GM12878 (cell line): ENCODE results near the gene MTRF1L. TPM values are rescaled to one million over a fixed set of nuclear protein-coding genes. Genes with fewer than 3 reads are reported as not detected.

ENCODE experiments used
- ATAC-seq: fragments of 200-7000 bp; cut with Tn5 transposase; 3 replicates; pipeline ENCODE4 v1.9.1; 2020; ENCODE audit warnings: mild to moderate bottlenecking, moderate library complexity
- BruUV-seq: library from RNA; stranded (reverse); fragments of 400-500 nt; replicated peaks from 2 replicates; lab custom pipeline; 2021; lab: Mats Ljungman, UMichigan
- CTCF ChIA-PET: fragments of 300-600 bp; sonication (Branson Sonifier 250); formaldehyde crosslinking; extraction: SDS; loops from one replicate; lab custom pipeline; 2021; ENCODE audit warnings: inconsistent platforms; lab: Yijun Ruan, JAX
- POLR2A ChIA-PET: fragments of 350-600 bp; formaldehyde crosslinking; extraction: SDS; loops from one replicate; lab custom pipeline; 2021; ENCODE audit warnings: inconsistent platforms; lab: Charles Lee
- RAD21 ChIA-PET: fragments of 300-600 bp; sonication (Branson Sonifier 250); formaldehyde crosslinking; loops from one replicate; lab custom pipeline; 2023; ENCODE audit warnings: antibody characterized with exemption; ENCODE audit not compliant: unreplicated experiment; lab: Charles Lee
- SMC1A ChIA-PET: fragments of 300-600 bp; sonication (Branson Sonifier 250); formaldehyde crosslinking; loops from one replicate; lab custom pipeline; 2023; ENCODE audit not compliant: unreplicated experiment, uncharacterized antibody; lab: Charles Lee
- DNase-seq: peaks from one replicate; pipeline ENCODE4 v3.0.0-alpha.2; 2011; ENCODE audit warnings: low read depth, low spot score
- FAIRE-seq: peaks from 3 replicates; lab custom pipeline; 2011; peaks lifted over from hg19 to GRCh38; lab: Jason Lieb, UNC
- H2AFZ ChIP-seq: 2 replicates; pipeline ENCODE4 v1.6.0; 2011; ENCODE audit warnings: low read depth, low read length, control low read depth; ENCODE audit not compliant: control insufficient read depth
- H3K27ac ChIP-seq: 2 replicates; pipeline ENCODE4 v1.5.1; 2011; ENCODE audit warnings: control low read depth; ENCODE audit not compliant: control insufficient read depth, insufficient read depth
- H3K27me3 ChIP-seq, 2 experiments: replicated peaks in 1 of 2; 2 replicates each; pipeline versions ENCODE4 v1.6.0 to v1.6.1; 2011; ENCODE audit warnings: low read length in 1 of 2; ENCODE audit not compliant: control insufficient read depth in 2 of 2, insufficient read depth in 2 of 2
- H3K36me3 ChIP-seq, 2 experiments: 2 replicates each; pipeline ENCODE4 v1.5.1; 2011; ENCODE audit warnings: low read length in 1 of 2; ENCODE audit not compliant: control insufficient read depth in 2 of 2, insufficient read depth in 2 of 2
- H3K4me1 ChIP-seq: 2 replicates; pipeline ENCODE4 v1.6.1; 2011; ENCODE audit warnings: mild to moderate bottlenecking, low read length, moderate library complexity, mixed read lengths; ENCODE audit not compliant: control insufficient read depth, insufficient read depth
- H3K4me2 ChIP-seq: 2 replicates; pipeline ENCODE4 v1.6.0; 2011; ENCODE audit warnings: control low read depth; ENCODE audit not compliant: control insufficient read depth, insufficient read depth
- H3K4me3 ChIP-seq: fragments of 200-600 bp; sonication (generic); 2 replicates; pipeline ENCODE4 v1.5.1; 2016
- H3K79me2 ChIP-seq: 2 replicates; pipeline ENCODE4 v1.6.0; 2011; ENCODE audit warnings: low read length; ENCODE audit not compliant: control insufficient read depth, insufficient read depth
- H3K9ac ChIP-seq: 2 replicates; pipeline ENCODE4 v1.8.0; 2011; ENCODE audit warnings: low read length, control low read depth, mixed read lengths; ENCODE audit not compliant: control insufficient read depth, insufficient read depth
- H3K9me3 ChIP-seq: replicated peaks from 3 replicates; pipeline ENCODE4 v1.5.1; 2011; ENCODE audit warnings: mild to moderate bottlenecking, low read length; ENCODE audit not compliant: control insufficient read depth, insufficient read depth
- H4K20me1 ChIP-seq: 2 replicates; pipeline ENCODE4 v1.6.0; 2011; ENCODE audit not compliant: control insufficient read depth, insufficient read depth
- CEBPB ChIP-seq, 2 experiments: fragments of 150-350 bp in 1 of 2; IDR thresholded peaks; 2 replicates each; pipeline ENCODE4 v1.6.1; 2012 to 2014; ENCODE audit warnings: low read depth in 2 of 2, low read length in 2 of 2, borderline replicate concordance in 1 of 2, inconsistent platforms in 1 of 2
- EGR1 ChIP-seq, 2 experiments: IDR thresholded peaks; 1 replicate in 1 of 2; 2 replicates in 1 of 2; pipeline ENCODE4 v1.6.1; 2011 to 2012; ENCODE audit warnings: low read depth in 2 of 2, low read length in 2 of 2, borderline replicate concordance in 1 of 2, mild to moderate bottlenecking in 1 of 2, moderate library complexity in 1 of 2
- JUNB ChIP-seq: IDR thresholded peaks from 2 replicates; pipeline ENCODE4 v1.6.1; 2016; ENCODE audit warnings: antibody characterized with exemption, mild to moderate bottlenecking
- JUND ChIP-seq: IDR thresholded peaks from 2 replicates; pipeline ENCODE4 v1.6.1; 2012; ENCODE audit warnings: low read depth, mild to moderate bottlenecking, low read length, improper control_type of control experiment, moderate library complexity
- LARP7 ChIP-seq: fragments of 450-650 bp; IDR thresholded peaks from 2 replicates; pipeline ENCODE4 v1.6.1; 2017; ENCODE audit warnings: mild to moderate bottlenecking
- NFYB ChIP-seq: IDR thresholded peaks from 2 replicates; pipeline ENCODE4 v1.6.1; 2011; ENCODE audit warnings: low read depth, mild to moderate bottlenecking, low read length, improper control_type of control experiment, moderate library complexity; ENCODE audit not compliant: insufficient read depth
- POLR2AphosphoS2 ChIP-seq: IDR thresholded peaks from 2 replicates; pipeline ENCODE4 v1.6.1; 2011; ENCODE audit warnings: low read depth, mild to moderate bottlenecking, low read length, improper control_type of control experiment, moderate library complexity
- STAT3 ChIP-seq: IDR thresholded peaks from 2 replicates; pipeline ENCODE4 v1.6.1; 2011; ENCODE audit warnings: low read depth, low read length, improper control_type of control experiment
- TCF7 ChIP-seq: IDR thresholded peaks from 2 replicates; pipeline ENCODE4 v1.6.1; 2014; ENCODE audit warnings: antibody characterized with exemption, borderline replicate concordance
- WRNIP1 ChIP-seq: IDR thresholded peaks from 2 replicates; pipeline ENCODE4 v1.6.1; 2011; ENCODE audit warnings: low read depth, low read length, improper control_type of control experiment, borderline replicate concordance
- ZNF217 ChIP-seq: fragments of 450-650 bp; IDR thresholded peaks from 2 replicates; pipeline ENCODE4 v1.6.1; 2017; ENCODE audit warnings: antibody characterized with exemption, mild to moderate bottlenecking
- ZNF622 ChIP-seq: fragments of 450-650 bp; IDR thresholded peaks from 2 replicates; pipeline ENCODE4 v1.6.1; 2017; ENCODE audit warnings: mild to moderate bottlenecking, inconsistent platforms
- WGBS: methylation state at CpG from one replicate; pipeline ENCODE4 v1.1.6; 2016; ENCODE audit warnings: low lambda C conversion rate; ENCODE audit not compliant: insufficient replicate concordance, insufficient coverage; ENCODE audit errors: missing lambda C conversion rate; 5-methylcytosine and 5-hydroxymethylcytosine counted together
- in situ Hi-C: fragments of 300-500 bp; cut with MboI; formaldehyde crosslinking; loops from 9 replicates; pipeline ENCODE4 v1.14.3; 2018; ENCODE audit warnings: mixed read lengths
- intact Hi-C: fragments of 100-400 bp; cut with micrococcal nuclease; formaldehyde crosslinking; loops from one replicate; pipeline ENCODE4 v1.14.2; 2022; ENCODE audit not compliant: unreplicated experiment
- polyA plus RNA-seq, 11 experiments: library from polyadenylated mRNA; depleted of rRNA in 4 of 11; unstranded in 6 of 11; stranded (reverse) in 5 of 11; fragments of >200 nt; fragmentation: Nextera tagmentation in 4 of 11; fragmentation: Illumina TruSeq in 1 of 11; extraction: Ambion mirVana in 4 of 11; extraction: Trizol in 1 of 11; gene quantifications; 1 replicate in 1 of 11; 2 replicates in 10 of 11; pipeline versions ENCODE4 v1.2.1 to v1.2.3, GENCODE V29; 2011 to 2016; ENCODE audit warnings: inconsistent platforms in 2 of 11, missing spikeins in 2 of 11, low read depth in 1 of 11
- total RNA-seq, 4 experiments: library from RNA; depleted of rRNA in 3 of 4; stranded (reverse); fragments of >200 nt in 3 of 4; fragmentation: Illumina TruSeq in 1 of 4; extraction: Trizol in 1 of 4; gene quantifications; 2 replicates each; pipeline versions ENCODE4 v1.2.1 to v1.2.3, GENCODE V29; 2013 to 2021
- TF ChIP-seq, protein P1 (sequence below): IDR thresholded peaks from 2 replicates; pipeline ENCODE4 v1.6.1; 2012; ENCODE audit warnings: low read depth, low read length, improper control_type of control experiment
- TF ChIP-seq, protein P2 (sequence below): fragments of 450-650 bp; IDR thresholded peaks from 2 replicates; pipeline ENCODE4 v1.6.1; 2016; ENCODE audit warnings: mild to moderate bottlenecking
- TF ChIP-seq, protein P3 (sequence below): IDR thresholded peaks from 2 replicates; pipeline ENCODE4 v1.6.1; 2011; ENCODE audit warnings: low read depth, low read length, improper control_type of control experiment, borderline replicate concordance
- TF ChIP-seq, protein P4 (sequence below): fragments of 450-650 bp; IDR thresholded peaks from 2 replicates; pipeline ENCODE4 v1.6.1; 2017; ENCODE audit warnings: borderline replicate concordance

Gene MTRF1L
- total and polyA plus RNA-seq, 10 of the 15 experiments (the other 5 are each of a cell fraction or from before 2014, with no cell fraction given), result 5.1 to 21.6 (median 16.1) TPM

DNA sequence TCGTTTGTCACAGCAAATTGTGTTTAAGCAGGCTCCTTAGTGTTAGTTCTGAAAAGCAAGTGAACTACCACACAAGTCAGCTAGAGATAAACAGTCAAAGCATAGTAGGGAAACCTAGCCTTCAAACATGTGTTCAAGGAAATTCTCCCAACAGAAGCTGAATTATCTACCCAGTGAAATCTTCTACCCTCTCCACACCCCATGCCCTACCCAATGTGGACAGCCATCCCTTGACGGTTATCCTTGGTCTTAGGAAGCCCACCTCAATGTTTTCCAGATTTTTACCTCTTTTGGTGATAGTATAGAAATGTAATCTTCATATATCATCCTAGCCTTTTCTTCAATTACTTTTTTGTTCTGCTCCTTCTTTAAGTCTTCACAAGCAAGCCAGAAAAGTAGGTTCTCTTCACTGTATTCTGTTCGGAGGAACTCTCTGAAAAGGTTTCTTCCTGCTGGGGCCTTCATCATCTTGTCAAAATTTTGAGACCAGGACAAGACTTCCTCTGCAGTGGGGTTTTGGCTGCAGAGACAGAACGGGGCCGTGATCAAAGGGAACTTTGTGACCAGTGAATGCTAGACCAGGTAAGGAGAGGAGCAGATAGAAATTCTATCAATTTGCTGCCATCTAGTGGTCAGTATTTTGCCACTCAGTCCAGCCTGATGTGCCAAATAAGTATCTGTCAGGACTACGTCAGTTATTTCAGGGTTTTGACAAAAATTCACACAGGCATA is 21.6 kb upstream of the MTRF1L start (continued):
- TF ChIP-seq CEBPB (IDR thresholded peaks at IDR 0.05; ENCODE audit: borderline replicate concordance in 1 of 2, low read depth in 2 of 2, low read length in 2 of 2) (no peak), TCF7 (no peak), NFYB (no peak), EGR1 (IDR thresholded peaks at IDR 0.05; ENCODE audit: borderline replicate concordance in 1 of 2, low read depth in 2 of 2, low read length in 2 of 2) (no peak)
- TF ChIP-seq, protein P1, sequence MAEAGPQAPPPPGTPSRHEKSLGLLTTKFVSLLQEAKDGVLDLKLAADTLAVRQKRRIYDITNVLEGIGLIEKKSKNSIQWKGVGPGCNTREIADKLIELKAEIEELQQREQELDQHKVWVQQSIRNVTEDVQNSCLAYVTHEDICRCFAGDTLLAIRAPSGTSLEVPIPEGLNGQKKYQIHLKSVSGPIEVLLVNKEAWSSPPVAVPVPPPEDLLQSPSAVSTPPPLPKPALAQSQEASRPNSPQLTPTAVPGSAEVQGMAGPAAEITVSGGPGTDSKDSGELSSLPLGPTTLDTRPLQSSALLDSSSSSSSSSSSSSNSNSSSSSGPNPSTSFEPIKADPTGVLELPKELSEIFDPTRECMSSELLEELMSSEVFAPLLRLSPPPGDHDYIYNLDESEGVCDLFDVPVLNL, result no peak
- TF ChIP-seq, protein P2, sequence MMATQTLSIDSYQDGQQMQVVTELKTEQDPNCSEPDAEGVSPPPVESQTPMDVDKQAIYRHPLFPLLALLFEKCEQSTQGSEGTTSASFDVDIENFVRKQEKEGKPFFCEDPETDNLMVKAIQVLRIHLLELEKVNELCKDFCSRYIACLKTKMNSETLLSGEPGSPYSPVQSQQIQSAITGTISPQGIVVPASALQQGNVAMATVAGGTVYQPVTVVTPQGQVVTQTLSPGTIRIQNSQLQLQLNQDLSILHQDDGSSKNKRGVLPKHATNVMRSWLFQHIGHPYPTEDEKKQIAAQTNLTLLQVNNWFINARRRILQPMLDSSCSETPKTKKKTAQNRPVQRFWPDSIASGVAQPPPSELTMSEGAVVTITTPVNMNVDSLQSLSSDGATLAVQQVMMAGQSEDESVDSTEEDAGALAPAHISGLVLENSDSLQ, result 0 out of 2 replicates have a peak, but pooled peaks have one; percentile 21
- TF ChIP-seq, all 136 proteins: peak for 4

DNA sequence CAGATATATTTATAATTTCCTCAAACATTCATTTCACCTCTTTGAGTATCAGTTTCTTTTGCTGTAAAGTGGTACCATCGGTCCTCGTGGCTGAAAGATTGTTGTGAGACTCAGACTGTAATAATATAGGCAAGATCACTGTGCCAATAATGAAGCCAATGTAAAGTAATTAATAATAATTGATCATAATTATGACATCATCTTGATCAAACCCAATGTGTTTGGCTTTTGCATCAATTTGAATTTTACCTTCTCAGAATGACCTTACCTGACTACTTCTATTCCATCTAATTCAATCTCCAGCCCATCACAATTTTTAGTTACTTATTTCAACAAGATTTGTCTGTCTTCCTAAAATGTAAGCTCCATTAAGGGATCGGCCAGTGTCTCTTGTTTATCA is 15.8 kb upstream of the MTRF1L start:
- Histone ChIP-seq H3K9ac (no peak overlapping the region), H3K27ac (no peak overlapping the region), H3K9me3 (no peaks in the 10 kb centered on the region), H3K79me2 (no peaks in the 10 kb centered on the region), H3K27me3 (no peaks in the 10 kb centered on the region; a peak in 2 of 4 replicates), H4K20me1 (no peaks in the 10 kb centered on the region), H3K4me2 (no peak overlapping the region), H3K4me3 (no peak overlapping the region), H3K4me1 (no peaks in the 10 kb centered on the region), H2AFZ (no peak overlapping the region), H3K36me3 (no peaks in the 10 kb centered on the region)
- ATAC-seq (no peak), DNase-seq (no peak), FAIRE-seq (no peak)
- POLR2A ChIA-PET, result no interaction called here
- 54% methylated on average over 3 of the region's 3 CpGs for WGBS
- SMC1A ChIA-PET, result interaction anchor here (1.1 kb wide), 1 partner anchor 65 kb away, joined by 5 read pairs; no protein-coding TSS in a partner anchor
- no peak for TF ChIP-seq JUNB
- TF ChIP-seq, protein P3, sequence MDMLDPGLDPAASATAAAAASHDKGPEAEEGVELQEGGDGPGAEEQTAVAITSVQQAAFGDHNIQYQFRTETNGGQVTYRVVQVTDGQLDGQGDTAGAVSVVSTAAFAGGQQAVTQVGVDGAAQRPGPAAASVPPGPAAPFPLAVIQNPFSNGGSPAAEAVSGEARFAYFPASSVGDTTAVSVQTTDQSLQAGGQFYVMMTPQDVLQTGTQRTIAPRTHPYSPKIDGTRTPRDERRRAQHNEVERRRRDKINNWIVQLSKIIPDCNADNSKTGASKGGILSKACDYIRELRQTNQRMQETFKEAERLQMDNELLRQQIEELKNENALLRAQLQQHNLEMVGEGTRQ, result no peak
- no peak for TF ChIP-seq ZNF217
- TF ChIP-seq POLR2AphosphoS2, result no peak
- no peak for TF ChIP-seq WRNIP1
- TF ChIP-seq, protein P4, sequence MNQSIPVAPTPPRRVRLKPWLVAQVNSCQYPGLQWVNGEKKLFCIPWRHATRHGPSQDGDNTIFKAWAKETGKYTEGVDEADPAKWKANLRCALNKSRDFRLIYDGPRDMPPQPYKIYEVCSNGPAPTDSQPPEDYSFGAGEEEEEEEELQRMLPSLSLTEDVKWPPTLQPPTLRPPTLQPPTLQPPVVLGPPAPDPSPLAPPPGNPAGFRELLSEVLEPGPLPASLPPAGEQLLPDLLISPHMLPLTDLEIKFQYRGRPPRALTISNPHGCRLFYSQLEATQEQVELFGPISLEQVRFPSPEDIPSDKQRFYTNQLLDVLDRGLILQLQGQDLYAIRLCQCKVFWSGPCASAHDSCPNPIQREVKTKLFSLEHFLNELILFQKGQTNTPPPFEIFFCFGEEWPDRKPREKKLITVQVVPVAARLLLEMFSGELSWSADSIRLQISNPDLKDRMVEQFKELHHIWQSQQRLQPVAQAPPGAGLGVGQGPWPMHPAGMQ, result no peak
- TF ChIP-seq ZNF622, result no peak
- no peak for TF ChIP-seq LARP7
- TF ChIP-seq JUND, result no peak
- no peak for TF ChIP-seq STAT3
- CTCF ChIA-PET, result interaction anchor here (1.0 to 1.9 kb wide), 3 partner anchors 16 to 70 kb away, joined by 3 to 9 read pairs (median 3); no protein-coding TSS in a partner anchor
- no TSS peak for BruUV-seq
- intact Hi-C loops, result no loop called here
- in situ Hi-C loops, result no loop called here
- RAD21 ChIA-PET, result no interaction called here
